ENCODE measurements around the gene IRF2. TPM values are rescaled to one million over a fixed set of nuclear protein-coding genes. Genes with fewer than 3 reads are reported as not detected.
A peak's percentile ranks its signal among the peaks of the same experiment; 100 is the strongest.

Gene IRF2
- polyA plus RNA-seq, 2 of the 4 experiments (the other 2 are of a cell fraction): 11.0 to 23.5 TPM

DNA sequence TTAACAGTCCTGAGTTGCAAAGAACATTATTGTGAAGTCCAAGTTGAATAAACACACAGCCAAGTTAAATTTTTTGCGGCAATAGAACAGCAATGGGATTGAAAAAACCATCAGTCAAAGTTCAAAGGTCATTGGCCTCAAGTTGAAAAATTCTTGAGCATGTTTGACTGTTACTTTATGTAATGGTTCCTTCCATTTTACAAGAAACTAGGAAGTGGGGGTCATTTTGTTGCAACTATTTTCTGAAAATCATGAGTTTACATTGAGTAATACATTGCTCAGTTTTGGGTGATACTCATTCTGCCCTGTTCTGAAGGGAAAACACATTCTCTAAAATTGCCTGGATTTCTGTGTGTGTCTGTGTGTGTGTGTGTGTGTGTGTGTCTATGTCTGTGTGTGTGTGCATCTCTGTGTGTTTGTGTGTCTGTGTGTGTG lies 5.2 kb upstream of the IRF2 start:
- Histone ChIP-seq H3K27ac (no peak overlapping the region), H3K4me3 (no peak overlapping the region), H3K4me2 (no peak overlapping the region), H3K4me1 (no peaks in the 10 kb centered on the region; the same call in 2 of the 3 replicates), H3K9me3 (peaks cover 9% of the 10 kb centered on the region; the same call in 1 of the 3 replicates)
- no peak for FAIRE-seq
- POLR2A ChIA-PET: no interaction called here
- no peak for TF ChIP-seq ELK1 (IDR thresholded peaks at IDR 0.05; ENCODE audit: low read depth, low read length)
- TF ChIP-seq HDAC2 (IDR thresholded peaks at IDR 0.05): no peak
- WGBS (ENCODE audit: missing lambda C conversion rate): 54% methylated on average over 1 of the region's 1 CpG
- DNase-seq (ENCODE audit: low read depth in 1 of 2, low spot score in 1 of 2): no peak
- CTCF ChIA-PET: interaction anchor here (0.6 to 0.7 kb wide), 2 partner anchors 51 to 55 kb away, joined by 4 read pairs; no protein-coding TSS in a partner anchor
- ATAC-seq: no peak

- ATAC-seq: no peak
- WGBS (ENCODE audit: missing lambda C conversion rate): 77% methylated on average over 9 of the region's 9 CpGs
- Histone ChIP-seq H3K27ac (no peak overlapping the region), H3K4me3 (no peak overlapping the region), H3K9me3 (no peaks in the 10 kb centered on the region), H3K4me1 (no peaks in the 10 kb centered on the region; the same call in 2 of the 3 replicates), H3K4me2 (no peak overlapping the region)
- POLR2A ChIA-PET: no interaction called here
- TF ChIP-seq ZC3H11A (IDR thresholded peaks at IDR 0.05) (no peak), POLR2AphosphoS2 (conservative IDR thresholded peaks at IDR 0.05; ENCODE audit: low read length) (no peak), MAFK (IDR thresholded peaks at IDR 0.05; ENCODE audit: partially characterized antibody) (peak; percentile 45), FOXS1 (CRISPR knock-in tag; IDR thresholded peaks at IDR 0.05) (no peak), EHF (CRISPR knock-in tag; IDR thresholded peaks at IDR 0.05) (no peak), KDM1A (IDR thresholded peaks at IDR 0.05; ENCODE audit: low read depth) (no peak)
- CTCF ChIA-PET: no interaction called here
- no peak for DNase-seq (ENCODE audit: low read depth in 1 of 2, low spot score in 1 of 2)
- no peak for FAIRE-seq
These were observed 3.0 kb upstream of the IRF2 start for GRCh38 chr4:184477201-184477999.

- H3K4me1 ChIP-seq: peaks cover 4% of the 10 kb centered on the region; the same call in 1 of the 3 replicates
- FAIRE-seq (no peak), ATAC-seq (no peak), DNase-seq (ENCODE audit: low read depth in 1 of 2, low spot score in 1 of 2) (no peak)
- no peak overlapping the region for H3K27ac ChIP-seq
- no peak overlapping the region for H3K4me3 ChIP-seq
- ChIA-PET POLR2A (no interaction called here), CTCF (interaction anchor here (0.7 to 1.7 kb wide), 2 partner anchors 212 to 396 kb away, joined by 5 to 7 read pairs; no protein-coding TSS in a partner anchor)
- no peak overlapping the region for H3K4me2 ChIP-seq
- 86% methylated on average over 8 of the region's 8 CpGs for WGBS (ENCODE audit: missing lambda C conversion rate)
- TF ChIP-seq USF2 (IDR thresholded peaks at IDR 0.05) (no peak), POLR2AphosphoS2 (conservative IDR thresholded peaks at IDR 0.05; ENCODE audit: low read length) (no peak), CHD4 (IDR thresholded peaks at IDR 0.05; ENCODE audit: borderline replicate concordance) (no peak), NPAS2 (CRISPR knock-in tag; IDR thresholded peaks at IDR 0.05; ENCODE audit: borderline replicate concordance) (no peak), FOSL2 (IDR thresholded peaks at IDR 0.05) (no peak), FOSL2 (CRISPR knock-in tag; IDR thresholded peaks at IDR 0.05) (no peak), ELK1 (IDR thresholded peaks at IDR 0.05; ENCODE audit: low read depth, low read length) (no peak), SMC3 (IDR thresholded peaks at IDR 0.05) (no peak), HDAC2 (IDR thresholded peaks at IDR 0.05) (no peak), CEBPB (IDR thresholded peaks at IDR 0.05) (no peak), MAZ (IDR thresholded peaks at IDR 0.05; ENCODE audit: borderline replicate concordance, low read depth, low read length) (no peak), HOXA7 (CRISPR knock-in tag; IDR thresholded peaks at IDR 0.05) (no peak), BHLHE40 (IDR thresholded peaks at IDR 0.05; ENCODE audit: low read depth, low read length) (no peak), GATA3 (IDR thresholded peaks at IDR 0.05; ENCODE audit: borderline replicate concordance) (no peak), ZFP36 (IDR thresholded peaks at IDR 0.05; ENCODE audit: borderline replicate concordance, partially characterized antibody) (no peak), RARB (CRISPR knock-in tag; IDR thresholded peaks at IDR 0.05) (no peak), PHF8 (IDR thresholded peaks at IDR 0.05; ENCODE audit: borderline replicate concordance, low read depth) (no peak)
- TF ChIP-seq, protein P1, sequence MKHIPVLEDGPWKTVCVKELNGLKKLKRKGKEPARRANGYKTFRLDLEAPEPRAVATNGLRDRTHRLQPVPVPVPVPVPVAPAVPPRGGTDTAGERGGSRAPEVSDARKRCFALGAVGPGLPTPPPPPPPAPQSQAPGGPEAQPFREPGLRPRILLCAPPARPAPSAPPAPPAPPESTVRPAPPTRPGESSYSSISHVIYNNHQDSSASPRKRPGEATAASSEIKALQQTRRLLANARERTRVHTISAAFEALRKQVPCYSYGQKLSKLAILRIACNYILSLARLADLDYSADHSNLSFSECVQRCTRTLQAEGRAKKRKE (CRISPR knock-in tag; IDR thresholded peaks at IDR 0.05; ENCODE audit: low read depth): no peak
- no peaks in the 10 kb centered on the region for H3K9me3 ChIP-seq
These were observed 2.3 kb upstream of the IRF2 start for GRCh38 chr4:184476695-184477094.
